C4-2B (cell line): ENCODE results near the gene ZNF627.
"Not testable (repeated sequence)": the region's sequence is repeated elsewhere in the genome, so short reads cannot be mapped to it uniquely, and the experiment has no call there.

Experiments
- ZFX ChIP-seq: fragments of 450-650 bp; IDR thresholded peaks from 2 replicates; pipeline ENCODE4 v1.6.1; 2017
- TF ChIP-seq, protein P1 (sequence below): fragments of 450-650 bp; conservative IDR thresholded peaks from 2 replicates; pipeline ENCODE4 v1.5.1; 2017; ENCODE audit warnings: mild to moderate bottlenecking

DNA sequence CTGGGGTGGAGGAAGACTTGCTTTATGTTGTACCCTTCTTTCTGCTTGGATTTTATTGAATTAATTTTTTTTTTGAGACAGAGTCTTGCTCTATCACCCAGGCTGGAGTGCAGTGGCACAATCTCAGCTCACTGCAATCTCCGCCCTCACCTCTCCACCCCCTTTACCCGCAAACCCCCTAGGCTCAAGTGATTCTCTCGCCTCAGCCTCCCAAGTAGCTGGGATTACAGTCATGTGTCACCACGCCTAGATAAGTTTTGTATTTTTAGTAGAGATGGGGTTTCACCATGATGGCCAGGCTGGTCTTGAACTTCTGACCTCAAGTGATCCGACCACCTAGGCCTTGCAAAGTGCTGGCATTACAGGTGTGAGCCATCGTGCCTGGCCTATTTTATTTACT lies 23.9 kb upstream of the ZNF627 start:
- TF ChIP-seq, protein P1, sequence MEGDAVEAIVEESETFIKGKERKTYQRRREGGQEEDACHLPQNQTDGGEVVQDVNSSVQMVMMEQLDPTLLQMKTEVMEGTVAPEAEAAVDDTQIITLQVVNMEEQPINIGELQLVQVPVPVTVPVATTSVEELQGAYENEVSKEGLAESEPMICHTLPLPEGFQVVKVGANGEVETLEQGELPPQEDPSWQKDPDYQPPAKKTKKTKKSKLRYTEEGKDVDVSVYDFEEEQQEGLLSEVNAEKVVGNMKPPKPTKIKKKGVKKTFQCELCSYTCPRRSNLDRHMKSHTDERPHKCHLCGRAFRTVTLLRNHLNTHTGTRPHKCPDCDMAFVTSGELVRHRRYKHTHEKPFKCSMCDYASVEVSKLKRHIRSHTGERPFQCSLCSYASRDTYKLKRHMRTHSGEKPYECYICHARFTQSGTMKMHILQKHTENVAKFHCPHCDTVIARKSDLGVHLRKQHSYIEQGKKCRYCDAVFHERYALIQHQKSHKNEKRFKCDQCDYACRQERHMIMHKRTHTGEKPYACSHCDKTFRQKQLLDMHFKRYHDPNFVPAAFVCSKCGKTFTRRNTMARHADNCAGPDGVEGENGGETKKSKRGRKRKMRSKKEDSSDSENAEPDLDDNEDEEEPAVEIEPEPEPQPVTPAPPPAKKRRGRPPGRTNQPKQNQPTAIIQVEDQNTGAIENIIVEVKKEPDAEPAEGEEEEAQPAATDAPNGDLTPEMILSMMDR, result not testable (repeated sequence)
- TF ChIP-seq ZFX, result not testable (repeated sequence)
